GM21528 (cell line): ENCODE data around the gene MAP4K4.
"Not testable (repeated sequence)": the region's sequence is repeated elsewhere in the genome, so short reads cannot be mapped to it uniquely, and the experiment has no call there.

Source experiments
- ATAC-seq: cut with Tn5 transposase; IDR thresholded peaks from one replicate; pipeline ENCODE4 v1.9.1; 2021; ENCODE audit warnings: mild to moderate bottlenecking, moderate library complexity; ENCODE audit not compliant: unreplicated experiment, low FRiP score

MAP4K4 gene

GRCh38 chr2:101892377-101892776 lies 194.9 kb downstream of the MAP4K4 start:
- no peak for ATAC-seq

DNA sequence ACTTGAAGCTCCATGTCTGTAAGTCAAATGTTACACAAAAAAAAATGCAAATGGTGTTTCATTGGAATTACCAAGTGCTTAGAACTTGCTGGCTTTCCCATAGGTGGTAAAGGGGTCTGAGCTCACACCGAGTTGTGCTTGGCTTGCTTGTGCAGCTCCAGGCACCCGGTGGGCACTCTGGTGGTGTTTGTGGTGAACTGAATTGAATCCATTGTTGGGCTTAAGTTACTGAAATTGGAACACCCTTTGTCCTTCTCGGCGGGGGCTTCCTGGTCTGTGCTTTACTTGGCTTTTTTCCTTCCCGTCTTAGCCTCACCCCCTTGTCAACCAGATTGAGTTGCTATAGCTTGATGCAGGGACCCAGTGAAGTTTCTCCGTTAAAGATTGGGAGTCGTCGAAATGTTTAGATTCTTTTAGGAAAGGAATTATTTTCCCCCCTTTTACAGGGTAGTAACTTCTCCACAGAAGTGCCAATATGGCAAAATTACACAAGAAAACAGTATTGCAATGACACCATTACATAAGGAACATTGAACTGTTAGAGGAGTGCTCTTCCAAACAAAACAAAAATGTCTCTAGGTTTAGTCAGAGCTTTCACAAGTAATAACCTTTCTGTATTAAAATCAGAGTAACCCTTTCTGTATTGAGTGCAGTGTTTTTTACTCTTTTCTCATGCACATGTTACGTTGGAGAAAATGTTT lies 196.3 kb downstream of the MAP4K4 start:
- no peak for ATAC-seq

- ATAC-seq = no peak
Observed at GRCh38 chr2:101895039-101895438, 197.5 kb downstream of the MAP4K4 start.

- ATAC-seq = no peak
Observed at GRCh38 chr2:101895819-101896322, 198.4 kb downstream of the MAP4K4 start.

DNA sequence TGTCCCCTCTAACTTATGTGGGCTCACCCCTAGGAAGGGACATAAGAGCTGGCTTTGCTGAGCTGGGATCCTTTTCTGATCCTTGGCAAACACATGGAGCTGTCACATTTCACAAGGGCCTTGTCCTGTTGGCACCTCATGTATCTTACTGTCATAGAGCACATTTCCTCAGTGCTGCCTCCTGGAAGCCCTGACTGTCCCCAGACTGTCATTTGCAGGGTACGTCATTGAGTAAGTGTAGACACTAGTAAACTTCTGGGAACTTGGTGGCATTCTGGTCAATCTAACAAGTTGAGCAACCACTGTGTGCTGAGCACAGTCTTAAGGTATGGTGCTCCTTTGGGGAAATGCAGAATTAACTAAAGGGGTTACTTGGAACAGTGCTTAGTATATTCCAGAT lies 199.8 kb downstream of the MAP4K4 start:
- ATAC-seq = no peak

- no peak for ATAC-seq
Observed at GRCh38 chr2:101899265-101899664, 201.8 kb downstream of the MAP4K4 start.

GRCh38 chr2:101899871-101900270 lies 202.4 kb downstream of the MAP4K4 start:
- no peak for ATAC-seq

DNA sequence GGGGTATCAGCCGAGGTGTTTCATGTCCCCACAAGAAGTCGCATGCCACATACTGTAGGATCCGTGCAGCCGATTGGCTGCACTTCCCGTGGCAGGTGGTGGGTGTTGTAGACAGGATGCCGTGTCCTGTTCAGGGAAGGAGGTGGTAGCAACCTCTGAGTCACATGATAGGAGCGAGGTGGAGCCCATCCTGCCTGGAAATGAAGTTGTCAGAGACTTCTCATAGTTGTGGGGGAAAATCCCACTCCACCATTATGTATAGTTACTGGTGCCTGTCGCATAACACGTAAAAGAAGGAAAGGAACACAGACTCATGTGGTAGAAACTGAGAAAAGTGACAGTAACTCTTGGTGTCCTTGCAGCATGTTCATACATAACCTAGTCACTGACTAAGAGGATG lies 202.9 kb downstream of the MAP4K4 start:
- no peak for ATAC-seq

DNA sequence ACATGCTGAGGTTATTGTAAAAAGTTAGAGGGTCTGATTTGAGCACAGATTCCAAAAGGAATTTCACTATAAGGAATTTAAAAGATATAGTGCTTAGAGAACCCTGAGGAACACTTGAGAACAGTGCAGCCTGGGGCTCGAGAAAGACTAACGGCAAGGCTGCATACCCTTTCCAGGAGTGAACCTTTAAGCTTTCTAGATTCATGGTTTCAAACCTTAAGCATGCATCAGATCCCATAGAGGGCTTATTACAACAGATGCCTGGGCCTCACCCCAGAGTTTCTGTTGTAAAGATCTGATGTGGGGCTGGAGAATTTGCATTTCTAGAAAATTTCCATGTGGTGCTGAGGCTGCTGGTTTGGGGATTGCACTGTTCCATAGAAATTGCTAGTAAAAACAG lies 203.7 kb downstream of the MAP4K4 start:
- no peak for ATAC-seq

DNA sequence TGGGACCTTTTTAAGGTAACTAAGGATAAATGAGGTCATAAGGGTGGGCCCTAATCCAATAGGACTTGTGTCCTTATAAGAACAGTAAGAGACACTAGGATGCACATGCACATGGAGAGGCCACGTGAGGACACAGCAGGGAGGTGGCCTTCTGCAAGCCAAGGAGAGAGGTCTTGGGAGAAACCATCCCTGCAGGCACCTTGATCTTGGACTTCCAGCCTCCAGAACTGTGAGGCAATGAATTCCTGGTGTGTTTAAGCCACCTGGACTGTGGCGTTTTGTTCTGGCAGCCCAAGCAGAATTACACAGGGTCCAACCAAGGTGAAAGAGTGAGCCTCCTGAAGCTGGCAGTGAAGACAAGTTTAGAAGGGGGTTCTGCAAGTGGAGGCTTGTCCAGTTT lies 204.7 kb downstream of the MAP4K4 start:
- ATAC-seq = no peak

DNA sequence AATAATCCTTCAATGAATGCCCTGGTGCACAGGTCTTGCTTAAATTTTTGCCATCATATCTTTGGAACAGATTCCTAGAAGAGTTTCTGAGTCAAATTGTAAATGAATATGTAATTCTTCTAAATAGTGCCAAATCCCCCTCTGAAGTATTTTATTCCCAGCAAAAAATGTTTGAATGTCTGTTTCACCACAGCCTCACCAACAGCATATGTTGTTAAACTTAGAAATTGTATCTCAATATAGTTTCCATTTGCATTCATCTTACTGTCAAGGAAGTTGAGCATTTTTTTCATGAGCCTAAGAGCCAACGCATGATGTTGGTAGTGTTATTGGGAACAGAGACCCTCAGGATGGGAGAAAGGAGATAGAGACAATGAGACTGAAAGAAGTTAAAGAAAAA lies 207.4 kb downstream of the MAP4K4 start:
- no peak for ATAC-seq

- no peak for ATAC-seq
Observed at GRCh38 chr2:101905746-101906336, 208.3 kb downstream of the MAP4K4 start.

DNA sequence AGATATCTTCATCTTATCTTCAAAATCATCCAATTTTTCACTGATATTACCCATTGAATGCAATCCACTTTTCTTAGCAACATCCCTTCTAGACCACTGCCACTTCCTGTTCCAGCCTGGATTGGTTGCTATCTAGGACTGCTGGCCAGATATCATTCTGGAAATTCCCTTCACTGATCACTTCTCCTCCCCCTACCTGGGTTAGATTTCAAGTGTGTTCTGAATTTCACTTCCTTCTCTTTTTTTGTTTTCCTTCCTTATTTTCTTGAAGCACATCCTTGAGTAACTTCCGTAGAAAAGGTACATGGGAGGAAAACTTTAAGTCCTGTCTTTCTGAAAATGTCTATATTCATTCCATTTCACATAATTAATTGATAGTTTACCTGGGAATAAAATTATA lies 212.3 kb downstream of the MAP4K4 start:
- ATAC-seq = no peak

- ATAC-seq = peak; percentile 96
Observed at GRCh38 chr2:101912545-101912944, 215.0 kb downstream of the MAP4K4 start.

DNA sequence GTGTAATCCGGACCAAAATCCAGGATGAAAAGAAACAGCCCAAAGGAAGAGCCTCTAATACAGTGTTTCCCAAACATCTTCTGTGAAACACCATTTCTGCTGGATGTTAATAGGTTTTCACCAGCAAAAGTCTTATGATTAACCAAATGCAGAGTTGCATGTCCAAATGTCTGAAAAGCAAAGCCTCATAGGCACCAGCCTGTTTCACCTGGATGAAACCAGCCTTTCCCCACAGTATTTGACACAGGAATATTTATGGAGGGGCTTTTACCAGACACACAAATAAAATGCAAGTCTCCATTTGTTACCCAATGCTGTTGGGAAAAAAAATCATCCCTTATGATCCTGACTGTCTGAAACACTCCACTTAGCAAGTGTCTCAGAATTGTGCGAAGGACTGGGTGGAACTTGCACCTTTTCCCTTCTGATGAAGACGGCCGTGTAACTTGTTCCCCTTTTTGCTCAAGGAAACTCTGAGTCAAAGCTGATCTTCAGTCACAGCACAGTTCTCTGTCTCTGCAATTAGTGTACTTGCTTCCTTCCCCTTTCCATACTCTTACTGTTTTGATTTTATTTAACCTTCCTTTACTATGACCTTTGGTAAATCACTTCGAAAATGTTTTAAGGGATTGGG lies 223.9 kb downstream of the MAP4K4 start:
- ATAC-seq = no peak

GRCh38 chr2:101921953-101922325 lies 224.4 kb downstream of the MAP4K4 start:
- ATAC-seq = no peak

GRCh38 chr2:101924311-101924710 lies 226.8 kb downstream of the MAP4K4 start:
- ATAC-seq = not testable (repeated sequence)

DNA sequence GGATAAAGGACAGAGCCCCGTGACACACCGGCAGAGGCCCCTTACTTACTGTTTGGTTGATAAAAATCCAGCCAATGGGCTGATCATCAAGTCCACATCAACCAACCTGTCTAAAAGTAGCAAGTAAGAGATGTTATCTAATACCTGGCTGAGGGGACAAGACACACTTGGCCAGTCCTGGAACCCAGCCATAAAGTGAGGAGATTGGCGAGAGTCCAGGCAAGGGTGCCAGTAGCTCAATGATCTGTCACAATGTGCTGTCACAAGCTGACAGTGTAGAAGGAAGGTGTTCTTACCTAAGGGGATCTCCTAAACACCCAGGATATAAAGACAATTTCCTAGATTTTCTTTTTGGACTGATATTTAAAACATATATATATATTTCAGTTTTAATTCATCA lies 232.5 kb downstream of the MAP4K4 start:
- no peak for ATAC-seq

DNA sequence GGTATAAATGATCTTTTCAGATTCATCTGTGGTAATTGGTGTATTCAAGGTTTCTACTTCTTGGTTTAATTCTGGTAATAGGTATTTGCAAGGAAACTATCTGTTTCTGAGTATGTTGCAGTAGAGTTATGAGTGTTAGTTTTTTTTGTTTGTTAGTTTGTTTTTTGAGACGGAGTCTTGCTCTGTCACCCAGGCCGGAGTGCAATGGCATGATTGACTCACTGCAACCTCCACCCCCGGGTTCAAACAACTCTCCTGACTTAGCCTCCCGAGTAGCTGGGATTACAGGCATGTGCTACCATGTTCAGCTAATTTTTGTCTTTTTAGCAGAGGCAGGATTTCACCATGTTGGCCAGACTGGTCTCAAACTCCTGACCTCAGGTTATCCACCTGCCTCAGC lies 233.3 kb downstream of the MAP4K4 start:
- ATAC-seq = no peak

- ATAC-seq = no peak
Observed at GRCh38 chr2:101931402-101931801, 233.9 kb downstream of the MAP4K4 start.

DNA sequence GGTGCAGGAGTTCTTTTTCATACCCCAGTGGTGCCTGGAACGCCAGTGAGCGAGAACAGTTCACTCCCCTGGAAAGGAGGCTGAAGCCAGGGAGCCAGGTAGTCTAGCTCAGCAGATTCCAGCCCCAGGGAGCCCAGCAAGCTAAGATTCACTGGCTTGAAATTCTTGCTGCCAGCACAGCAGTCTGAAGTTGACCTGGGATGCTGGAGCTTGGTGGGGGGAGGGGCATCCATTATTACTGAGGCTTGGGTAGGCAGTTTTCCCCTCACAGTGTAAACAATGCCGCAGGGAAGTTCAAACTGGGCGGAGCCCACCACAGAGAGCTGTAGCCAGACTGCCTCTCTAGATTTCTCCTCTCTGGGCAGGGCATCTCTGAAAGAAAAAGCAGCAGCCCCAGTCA lies 238.3 kb downstream of the MAP4K4 start:
- ATAC-seq = not testable (repeated sequence)

GRCh38 chr2:101942851-101943250 lies 245.3 kb downstream of the MAP4K4 start:
- ATAC-seq = no peak
